Subcutaneous abdominal adipose tissue (tissue), 5 donors: ENCODE measurements around the gene CBFA2T2.
"Not testable (repeated sequence)": the region's sequence is repeated elsewhere in the genome, so short reads cannot be mapped to it uniquely, and the experiment has no call there.

Experiments used
- H3K27ac ChIP-seq: one replicate; pipeline ENCODE4 v1.7.0; 2013; ENCODE audit warnings: low read depth, mild to moderate bottlenecking, inconsistent platforms, low read length, moderate library complexity
- H3K27me3 ChIP-seq, 5 donors: one replicate each; pipeline ENCODE4 v1.7.0; 2013; ENCODE audit warnings: low read length in 5 of 5, inconsistent platforms in 1 of 5; ENCODE audit not compliant: control insufficient read depth in 5 of 5, insufficient read depth in 4 of 5
- H3K36me3 ChIP-seq, 5 donors: one replicate each; pipeline ENCODE4 v1.7.0; 2013; ENCODE audit warnings: low read length in 5 of 5; ENCODE audit not compliant: control insufficient read depth in 5 of 5, insufficient read depth in 5 of 5
- H3K4me1 ChIP-seq, 5 donors: one replicate each; pipeline ENCODE4 v1.7.0; 2013; ENCODE audit warnings: low read length in 5 of 5, mild to moderate bottlenecking in 3 of 5, moderate library complexity in 1 of 5; ENCODE audit not compliant: control insufficient read depth in 5 of 5, insufficient read depth in 5 of 5
- H3K4me3 ChIP-seq, 5 donors: one replicate each; pipeline ENCODE4 v1.7.0; 2013; ENCODE audit warnings: low read length in 5 of 5, low read depth in 1 of 5
- H3K9ac ChIP-seq, 5 donors: one replicate each; pipeline ENCODE4 v1.7.0; 2013; ENCODE audit warnings: low read length in 5 of 5, mild to moderate bottlenecking in 4 of 5, moderate library complexity in 3 of 5
- H3K9me3 ChIP-seq, 5 donors: one replicate each; pipeline ENCODE4 v1.7.0; 2013; ENCODE audit warnings: low read length in 5 of 5; ENCODE audit not compliant: control insufficient read depth in 5 of 5
- donor health status: healthy.
- donor health status: healthy.
- donor health status: healthy.
- donor health status: healthy.
- donor health status: healthy.

Gene CBFA2T2

GRCh38 chr20:33524261-33524660, 34.4 kb downstream of the CBFA2T2 start:
- H3K9ac ChIP-seq, result no peak overlapping the region

GRCh38 chr20:33526769-33527168, 36.9 kb downstream of the CBFA2T2 start:
- Histone ChIP-seq H3K27me3 (no peaks in the 10 kb centered on the region), H3K36me3 (peaks cover 0 to 2% (median 0%) of the 10 kb centered on the region in 5 donors), H3K27ac (no peak overlapping the region), H3K4me1 (peaks cover 0 to 9% (median 7%) of the 10 kb centered on the region in 5 donors), H3K9ac (no peak overlapping the region), H3K4me3 (no peak overlapping the region), H3K9me3 (no peaks in the 10 kb centered on the region)

More at GRCh38 chr20:33524261-33524660, 34.4 kb downstream of the CBFA2T2 start:
- H3K27me3 ChIP-seq, result no peaks in the 10 kb centered on the region
- H3K9me3 ChIP-seq, result no peaks in the 10 kb centered on the region
- H3K4me1 ChIP-seq, result no peaks in the 10 kb centered on the region
- no peak overlapping the region for H3K4me3 ChIP-seq
- H3K36me3 ChIP-seq, result peaks cover 0 to 2% (median 0%) of the 10 kb centered on the region in 5 donors
- H3K27ac ChIP-seq, result no peak overlapping the region

GRCh38 chr20:33531047-33531877, 41.4 kb downstream of the CBFA2T2 start:
- no peak overlapping the region for H3K4me3 ChIP-seq
- no peaks in the 10 kb centered on the region for H3K27me3 ChIP-seq
- no peaks in the 10 kb centered on the region for H3K36me3 ChIP-seq
- H3K9ac ChIP-seq, result peak overlapping the region in 1 of 5 donors; percentile 42
- H3K27ac ChIP-seq, result no peak overlapping the region
- peaks cover 0 to 20% (median 12%) of the 10 kb centered on the region in 5 donors for H3K4me1 ChIP-seq
- H3K9me3 ChIP-seq, result no peaks in the 10 kb centered on the region

- Histone ChIP-seq H3K4me3 (no peak overlapping the region), H3K9me3 (no peaks in the 10 kb centered on the region), H3K4me1 (peaks cover 0 to 20% (median 12%) of the 10 kb centered on the region in 5 donors), H3K27ac (no peak overlapping the region), H3K9ac (peak overlapping the region in 1 of 5 donors; percentile 42), H3K36me3 (no peaks in the 10 kb centered on the region), H3K27me3 (no peaks in the 10 kb centered on the region)
These were observed 42.0 kb downstream of the CBFA2T2 start for GRCh38 chr20:33531885-33532284.

GRCh38 chr20:33532753-33533459, 43.0 kb downstream of the CBFA2T2 start:
- Histone ChIP-seq H3K9ac (peak overlapping the region in 1 of 5 donors; percentile 13), H3K4me1 (peaks cover 0 to 20% (median 12%) of the 10 kb centered on the region in 5 donors), H3K4me3 (no peak overlapping the region), H3K9me3 (no peaks in the 10 kb centered on the region), H3K27me3 (no peaks in the 10 kb centered on the region), H3K27ac (no peak overlapping the region), H3K36me3 (no peaks in the 10 kb centered on the region)

- not testable (repeated sequence) for H3K27me3 ChIP-seq, H3K9ac ChIP-seq, H3K4me3 ChIP-seq, H3K9me3 ChIP-seq, H3K27ac ChIP-seq, H3K36me3 ChIP-seq
- H3K4me1 ChIP-seq, result peaks cover 0 to 23% (median 12%) of the 10 kb centered on the region in 5 donors
These were observed 45.8 kb downstream of the CBFA2T2 start for GRCh38 chr20:33535717-33536116.

- peaks cover 0 to 6% (median 0%) of the 10 kb centered on the region in 5 donors for H3K4me1 ChIP-seq
- no peak overlapping the region for H3K9ac ChIP-seq
- H3K9me3 ChIP-seq, result no peaks in the 10 kb centered on the region
- H3K36me3 ChIP-seq, result no peaks in the 10 kb centered on the region
- no peak overlapping the region for H3K27ac ChIP-seq
- no peak overlapping the region for H3K4me3 ChIP-seq
- H3K27me3 ChIP-seq, result no peaks in the 10 kb centered on the region
These were observed 47.7 kb downstream of the CBFA2T2 start for GRCh38 chr20:33537608-33538007.

- H3K4me3 ChIP-seq, result no peak overlapping the region
- no peak overlapping the region for H3K27ac ChIP-seq
- no peaks in the 10 kb centered on the region for H3K27me3 ChIP-seq
- H3K9ac ChIP-seq, result no peak overlapping the region
- H3K36me3 ChIP-seq, result no peaks in the 10 kb centered on the region
- no peaks in the 10 kb centered on the region for H3K9me3 ChIP-seq
- H3K4me1 ChIP-seq, result peaks cover 0 to 3% (median 0%) of the 10 kb centered on the region in 5 donors
These were observed 49.2 kb downstream of the CBFA2T2 start for GRCh38 chr20:33539129-33539528.

- no peaks in the 10 kb centered on the region for H3K36me3 ChIP-seq
- peaks cover 0 to 3% (median 0%) of the 10 kb centered on the region in 5 donors for H3K4me1 ChIP-seq
- H3K4me3 ChIP-seq, result no peak overlapping the region
- H3K9me3 ChIP-seq, result no peaks in the 10 kb centered on the region
- no peak overlapping the region for H3K9ac ChIP-seq
- H3K27ac ChIP-seq, result no peak overlapping the region
- no peaks in the 10 kb centered on the region for H3K27me3 ChIP-seq
These were observed 50.5 kb downstream of the CBFA2T2 start for GRCh38 chr20:33540427-33540826.

- Histone ChIP-seq H3K4me3 (no peak overlapping the region), H3K36me3 (no peaks in the 10 kb centered on the region), H3K9ac (no peak overlapping the region), H3K27ac (no peak overlapping the region), H3K27me3 (no peaks in the 10 kb centered on the region), H3K9me3 (no peaks in the 10 kb centered on the region), H3K4me1 (peaks cover 0 to 3% (median 0%) of the 10 kb centered on the region in 5 donors)
These were observed 51.2 kb downstream of the CBFA2T2 start for GRCh38 chr20:33541074-33541473.
